GM21825 (cell line): ENCODE results near the gene PHF2.

Experiments
- ATAC-seq: cut with Tn5 transposase; IDR thresholded peaks from one replicate; pipeline ENCODE4 v1.9.1; 2021; ENCODE audit warnings: mild to moderate bottlenecking, moderate library complexity; ENCODE audit not compliant: unreplicated experiment

The PHF2 gene

DNA sequence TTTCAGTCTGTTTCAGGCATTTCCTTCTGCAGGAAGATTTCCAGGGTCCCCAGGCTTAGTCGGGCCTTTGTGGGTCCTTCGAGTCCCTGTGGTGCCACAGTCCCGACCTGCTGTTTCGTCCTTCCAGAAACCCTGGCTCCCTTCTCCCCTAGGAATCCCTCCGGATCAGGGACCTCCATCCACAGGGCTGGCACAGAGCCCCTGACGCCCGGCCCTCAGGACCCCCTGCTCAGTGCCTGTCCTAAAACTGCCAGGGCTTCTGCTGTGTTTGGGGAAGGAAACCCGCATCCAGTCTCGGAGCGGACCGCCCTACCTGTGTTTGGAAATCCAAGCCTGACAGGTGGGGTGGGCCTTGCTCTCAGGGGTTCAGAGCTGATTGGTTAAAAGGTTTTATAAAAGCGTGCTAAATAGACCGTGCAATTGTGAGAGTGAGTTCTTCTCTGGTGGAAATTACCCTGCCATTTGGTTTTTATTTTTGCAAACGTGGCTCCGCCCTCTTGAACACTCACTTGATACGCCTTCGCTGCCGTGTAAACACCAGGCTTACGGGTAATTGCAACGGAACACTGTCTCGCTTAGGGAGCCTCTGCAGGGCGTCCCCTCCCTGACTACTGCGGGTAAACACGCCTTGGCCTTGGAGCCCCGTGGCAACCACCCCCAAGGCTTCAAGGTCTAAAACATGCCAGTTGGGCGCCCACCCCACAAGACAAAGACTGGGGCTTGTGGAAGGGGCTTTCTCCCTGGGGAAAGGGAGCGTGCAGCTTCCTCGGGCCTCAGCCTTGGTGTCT is 121.2 kb downstream of the PHF2 start:
- no peak for ATAC-seq

DNA sequence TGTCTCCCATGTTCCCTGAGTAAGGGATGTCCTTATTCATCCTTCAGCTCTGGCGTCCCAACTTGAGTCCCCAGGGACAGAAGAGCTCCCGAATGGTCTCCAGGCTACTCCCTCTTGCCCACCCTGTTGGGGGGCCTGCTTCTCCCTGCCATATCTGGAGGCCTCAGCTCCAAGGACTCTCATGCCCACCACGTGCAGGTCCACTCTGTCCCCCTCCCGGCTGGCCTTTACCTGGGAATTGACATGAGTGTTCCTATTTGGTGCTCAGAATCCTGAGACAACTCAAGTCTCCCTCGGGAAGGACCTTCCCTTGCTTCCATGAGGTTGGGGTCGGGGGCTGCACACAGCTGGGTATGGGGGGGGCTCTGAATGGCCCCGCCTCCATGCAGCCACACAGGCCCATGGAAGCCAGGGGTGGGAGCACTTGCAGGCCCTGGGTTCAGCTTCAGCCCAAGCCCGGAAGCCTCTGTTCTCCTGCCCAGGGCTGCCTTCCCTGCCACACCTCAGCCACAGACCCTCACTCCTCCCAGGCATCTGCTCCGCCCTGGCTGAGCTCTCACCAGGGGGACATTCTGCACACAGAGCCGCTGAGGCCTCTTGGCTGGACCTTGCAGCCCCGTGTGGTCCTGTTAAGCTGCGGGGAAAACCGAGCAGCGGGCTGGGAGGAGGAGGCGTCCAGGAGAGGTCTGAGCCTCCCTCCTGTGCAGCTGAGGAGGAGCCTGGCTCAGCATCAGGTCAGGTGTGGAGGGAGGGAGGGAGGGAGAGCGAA is 121.9 kb downstream of the PHF2 start:
- ATAC-seq, result no peak

DNA sequence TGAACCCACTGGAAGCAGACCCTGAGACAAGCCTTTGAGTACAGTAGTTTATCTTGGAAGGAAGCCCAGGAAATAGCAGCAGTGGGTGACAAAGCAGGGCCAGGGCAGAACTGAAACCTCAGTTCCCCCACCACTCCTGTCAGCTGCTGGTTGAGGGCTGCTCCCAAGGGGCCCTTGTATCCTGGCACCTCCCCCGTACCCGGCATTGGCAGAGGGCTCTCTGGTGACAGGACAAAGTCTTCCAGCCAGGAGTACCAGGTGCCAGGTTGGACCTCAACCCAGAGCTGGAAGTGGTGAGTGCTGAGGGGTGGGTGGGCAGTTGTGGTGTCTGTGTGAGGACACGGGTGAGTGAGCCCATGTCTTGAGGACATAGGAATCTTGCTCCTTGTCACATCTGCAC is 123.3 kb downstream of the PHF2 start:
- ATAC-seq, result no peak

DNA sequence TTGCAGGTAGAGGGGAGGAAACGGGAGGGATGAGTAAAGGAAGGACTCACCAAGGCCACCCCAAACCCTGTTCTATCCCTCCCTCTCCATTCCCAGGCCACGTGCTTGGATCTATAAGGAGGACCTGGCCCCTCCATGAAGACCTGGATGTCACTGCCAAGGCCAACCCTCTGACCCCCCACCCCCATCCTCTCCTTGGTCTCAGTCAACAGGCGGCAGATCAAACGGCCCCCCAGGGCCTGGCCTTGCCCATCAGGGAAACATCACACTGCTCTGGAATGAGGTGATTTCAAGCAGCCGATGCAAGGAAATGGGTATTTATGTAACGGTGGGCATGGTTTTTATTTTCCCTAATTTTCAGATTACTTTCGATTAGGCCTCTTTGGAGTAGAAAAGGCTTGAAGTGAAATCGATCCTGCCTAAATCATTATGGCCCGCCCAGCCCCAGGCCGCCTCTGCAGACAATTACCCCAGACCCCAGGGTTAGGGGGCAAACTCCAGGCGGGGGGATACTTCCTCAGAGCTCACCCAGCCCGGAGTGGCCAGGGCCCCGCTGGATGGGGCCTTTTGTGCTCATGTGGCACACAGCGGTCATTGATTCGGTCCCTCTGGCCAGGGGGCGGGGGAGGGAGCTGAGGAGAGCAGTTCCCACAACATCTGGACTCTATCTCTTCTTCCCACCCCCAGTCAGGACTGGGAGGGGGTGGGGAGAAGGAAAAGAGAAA is 125.3 kb downstream of the PHF2 start:
- ATAC-seq, result no peak

DNA sequence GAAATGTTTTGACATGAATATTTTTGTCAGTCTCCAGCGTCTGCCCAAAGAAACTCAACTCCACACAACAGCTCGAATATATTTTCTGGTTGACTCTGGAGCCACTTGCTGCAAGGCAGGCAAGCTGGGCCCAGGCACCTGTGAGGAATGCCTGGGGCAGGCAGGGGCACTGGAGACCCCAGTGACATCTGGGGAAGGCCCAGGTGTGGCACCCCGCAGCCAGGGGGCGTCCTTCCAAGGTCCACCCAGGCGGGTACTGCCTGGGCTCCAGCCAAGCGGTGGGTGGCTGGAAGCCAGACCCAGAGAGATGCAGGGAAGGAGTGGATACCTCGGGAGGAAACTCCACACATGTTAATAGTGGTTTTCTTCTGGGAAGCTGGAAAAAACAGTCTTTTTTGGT is 125.9 kb downstream of the PHF2 start:
- no peak for ATAC-seq

DNA sequence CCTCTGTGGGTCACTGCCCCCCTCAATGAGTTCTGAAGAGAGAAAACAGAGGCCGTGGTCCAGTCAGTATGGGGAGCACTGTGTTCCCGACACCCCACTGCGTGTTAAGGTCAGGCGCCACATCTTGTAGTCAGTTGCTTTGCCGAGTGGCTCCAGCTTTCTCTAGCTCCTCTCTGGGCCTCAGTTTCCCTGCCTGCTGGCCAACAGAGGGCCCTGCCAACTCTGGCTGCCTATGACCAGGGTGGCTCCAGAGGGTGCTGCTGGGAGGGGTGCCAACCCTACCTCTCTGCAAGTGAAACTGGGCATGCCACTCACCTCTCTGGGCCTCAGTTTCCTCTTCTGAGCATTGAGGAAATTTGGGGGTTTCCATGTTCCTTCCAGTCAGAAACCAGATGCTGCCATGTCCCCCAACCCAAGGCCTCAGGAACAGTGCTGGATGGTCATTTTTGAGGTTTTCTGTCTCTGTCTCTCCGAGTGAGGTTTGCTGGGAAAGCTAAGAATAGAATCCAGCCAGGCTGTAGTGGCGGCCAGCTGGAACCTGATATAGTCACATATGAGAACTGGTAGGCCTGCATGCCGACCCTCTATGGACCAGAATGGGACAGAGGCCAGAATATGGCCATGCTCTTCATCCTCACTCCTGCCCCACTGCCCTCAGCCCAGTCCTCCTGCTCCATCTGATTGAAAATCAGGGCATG is 132.1 kb downstream of the PHF2 start:
- no peak for ATAC-seq

DNA sequence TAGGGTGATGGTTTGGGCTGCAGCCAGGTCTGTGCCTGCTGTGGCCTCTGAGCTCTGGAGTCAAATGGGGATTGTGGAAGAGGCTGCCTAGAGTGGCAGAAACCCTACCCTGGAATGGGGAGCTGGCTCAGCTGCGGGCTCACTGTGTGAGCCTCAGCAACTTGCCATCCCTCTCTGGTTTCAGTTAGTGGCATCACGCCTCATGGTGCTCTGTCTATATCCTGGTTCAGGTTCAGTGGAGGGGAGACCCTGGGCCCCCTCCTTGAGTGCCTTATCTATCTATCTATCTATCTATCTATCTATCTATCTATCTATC is 132.6 kb downstream of the PHF2 start:
- ATAC-seq, result no peak

DNA sequence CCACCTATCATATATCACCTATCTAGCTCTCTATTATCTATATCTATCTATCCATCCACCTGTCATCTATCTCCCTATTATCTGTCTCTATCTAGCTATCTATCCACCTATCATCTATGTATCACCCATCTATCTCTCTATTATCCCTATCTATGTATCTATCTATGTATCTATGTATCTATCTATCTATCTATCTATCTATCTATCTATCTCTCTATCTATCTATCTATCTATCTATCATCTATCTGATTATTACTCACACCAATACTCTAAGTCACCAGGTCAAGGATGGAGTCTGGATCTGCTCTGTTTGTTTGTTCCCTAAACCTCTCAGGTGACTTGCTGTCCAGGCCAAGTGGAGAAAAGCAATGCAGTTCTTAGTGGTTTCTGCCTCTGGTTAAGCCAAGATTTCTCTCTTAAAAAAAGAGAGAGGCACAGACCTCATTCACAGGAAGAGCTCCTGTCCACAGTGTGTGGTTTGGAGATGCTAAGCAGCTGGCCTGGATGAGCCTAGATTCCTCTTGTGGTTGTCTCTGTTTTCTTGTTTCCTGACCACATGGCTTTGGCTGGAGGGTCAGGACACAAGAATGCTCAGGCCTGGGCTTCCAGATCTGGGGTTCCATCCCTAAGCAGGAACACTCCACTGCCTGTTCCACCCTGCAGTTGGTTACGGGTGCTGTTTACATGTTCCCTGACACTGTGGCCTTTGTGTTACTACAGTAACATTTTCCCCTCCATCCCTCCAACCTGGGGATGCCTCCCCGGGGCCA is 133.4 kb downstream of the PHF2 start:
- no peak for ATAC-seq

DNA sequence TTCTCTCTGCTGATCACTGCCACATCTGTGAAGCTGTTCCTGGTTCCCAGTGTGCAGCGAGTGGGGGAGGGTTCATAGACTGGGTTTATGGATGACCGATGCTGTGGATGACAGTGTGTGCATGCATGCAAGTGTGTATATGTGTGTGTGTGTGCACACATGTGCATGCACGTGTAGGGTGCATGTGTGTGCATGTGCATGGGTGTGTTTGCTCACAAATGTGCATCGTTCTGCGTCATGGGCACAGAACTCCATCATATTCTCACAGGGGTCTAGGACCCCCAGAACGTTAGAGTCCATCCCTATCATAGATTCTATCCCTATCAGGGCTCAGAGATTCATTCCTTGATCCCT is 134.0 kb downstream of the PHF2 start:
- no peak for ATAC-seq

DNA sequence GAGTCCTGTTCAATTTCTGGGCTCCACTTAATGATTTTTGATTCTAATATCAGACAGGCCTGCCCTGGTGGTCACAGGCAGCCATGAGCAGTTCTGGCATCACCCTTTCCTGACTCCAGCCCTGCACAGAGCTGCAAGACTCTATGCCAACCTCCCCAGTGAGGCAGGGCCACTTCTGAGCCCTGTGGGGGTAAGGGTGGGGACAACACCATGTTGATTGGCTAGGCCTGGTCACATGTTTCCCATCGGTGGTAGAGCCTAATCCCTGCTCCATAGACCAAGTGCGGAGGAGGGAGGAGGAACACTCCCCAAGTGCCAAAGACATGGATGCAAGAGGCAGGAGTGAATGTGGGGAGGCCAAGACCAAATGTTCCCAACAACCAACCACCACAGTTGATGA is 134.6 kb downstream of the PHF2 start:
- ATAC-seq, result no peak

DNA sequence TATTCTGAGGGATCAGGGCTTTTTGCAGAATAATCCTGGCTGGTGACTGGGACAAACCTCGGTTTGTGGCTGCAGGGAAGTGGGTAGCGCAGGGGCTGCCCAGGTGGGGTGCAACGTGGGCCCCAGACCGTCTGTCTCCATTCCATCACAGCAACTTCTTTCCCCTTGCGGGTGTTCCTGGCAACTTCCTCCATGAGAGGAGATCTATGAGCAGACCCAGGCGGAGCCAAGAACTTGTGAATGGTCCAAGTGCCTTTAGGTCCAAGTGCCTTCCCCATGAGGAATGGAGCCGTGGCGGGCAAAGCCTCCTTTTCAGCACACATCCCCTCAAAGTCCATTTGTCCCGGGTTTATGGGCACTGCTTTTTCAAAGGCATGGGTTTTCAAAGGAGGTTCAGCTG is 136.5 kb downstream of the PHF2 start:
- ATAC-seq, result no peak

DNA sequence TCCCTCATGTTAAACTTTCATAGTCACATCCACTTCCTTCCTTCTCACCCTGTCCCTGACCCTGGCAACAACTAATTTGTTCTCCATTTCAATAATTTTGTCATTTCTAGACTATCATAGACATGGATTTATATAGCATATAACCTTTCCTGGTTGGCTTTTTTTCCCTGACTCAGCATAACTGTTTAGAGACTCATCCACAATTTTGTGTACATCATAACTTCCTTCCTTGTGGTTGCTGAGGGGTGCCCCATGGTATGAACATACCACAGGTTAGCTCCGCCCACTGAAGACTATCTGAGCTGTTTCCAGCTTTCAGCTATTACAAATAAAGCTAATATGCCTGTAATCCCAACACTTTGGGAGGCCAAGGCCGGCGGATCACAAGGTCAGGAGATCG is 137.3 kb downstream of the PHF2 start:
- ATAC-seq, result no peak

DNA sequence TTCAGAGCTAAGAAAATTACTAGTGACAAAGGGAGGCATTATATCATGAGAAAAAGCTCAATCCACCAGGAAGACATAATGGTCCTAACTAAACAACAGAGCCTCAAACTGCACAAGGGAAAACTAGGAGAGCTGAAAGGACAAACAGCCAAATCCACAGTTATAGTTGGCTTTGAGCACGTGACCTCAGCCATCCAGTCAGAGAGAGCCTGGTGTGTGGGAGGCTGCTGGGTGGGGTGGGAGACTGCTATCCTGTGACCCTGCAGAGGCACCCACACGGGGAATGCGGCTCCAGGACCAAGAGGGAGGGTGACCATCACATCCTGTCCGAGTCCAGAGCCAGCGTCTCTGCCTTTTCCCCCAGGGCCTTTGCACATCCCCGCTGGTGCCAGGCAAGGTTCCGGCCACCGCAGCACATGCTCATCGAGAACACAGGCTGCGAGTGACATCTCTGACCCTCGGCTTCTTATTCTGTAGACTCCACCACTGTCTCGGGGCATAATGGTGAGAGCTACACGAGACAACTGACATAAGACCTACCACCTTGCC is 145.1 kb downstream of the PHF2 start:
- no peak for ATAC-seq

DNA sequence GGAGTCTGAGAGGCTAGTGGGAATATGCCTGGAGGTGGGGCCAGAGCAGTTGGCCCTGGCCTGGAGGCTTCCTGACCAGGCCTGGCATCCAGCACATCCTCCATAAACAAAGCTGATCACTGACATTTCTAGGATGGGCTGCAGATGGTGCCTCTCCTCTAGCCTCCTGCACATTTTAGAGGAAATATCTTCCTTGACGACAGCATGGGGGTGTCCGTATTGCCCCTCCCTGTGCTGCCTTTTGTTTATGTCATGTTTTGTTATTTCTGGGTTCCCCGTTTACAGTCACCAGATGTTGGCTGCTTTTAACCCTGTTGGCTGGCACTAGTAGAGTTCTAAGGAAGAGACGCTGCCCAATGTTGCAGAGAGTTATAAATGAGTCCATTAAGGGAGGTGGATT is 148.5 kb downstream of the PHF2 start:
- no peak for ATAC-seq

DNA sequence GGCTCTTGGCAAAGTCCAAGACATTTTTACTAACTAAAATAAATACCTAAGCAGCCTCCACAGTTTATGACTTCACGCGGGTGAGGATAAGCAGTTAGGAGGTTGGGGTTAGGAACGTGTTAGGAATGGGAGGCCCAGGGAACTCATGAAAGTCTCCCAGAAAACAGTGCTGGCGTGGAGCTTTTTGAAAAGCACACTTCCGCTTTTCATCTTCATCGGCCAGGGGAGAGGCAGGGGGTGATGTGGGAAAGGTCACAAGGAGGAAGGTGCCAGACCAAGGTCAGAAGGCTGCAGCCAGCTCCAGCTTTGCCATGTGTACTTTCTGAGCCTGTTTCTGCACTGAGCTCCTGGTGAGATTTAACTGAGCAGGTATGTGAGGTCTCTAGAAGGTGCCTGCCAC is 149.0 kb downstream of the PHF2 start:
- ATAC-seq, result no peak

DNA sequence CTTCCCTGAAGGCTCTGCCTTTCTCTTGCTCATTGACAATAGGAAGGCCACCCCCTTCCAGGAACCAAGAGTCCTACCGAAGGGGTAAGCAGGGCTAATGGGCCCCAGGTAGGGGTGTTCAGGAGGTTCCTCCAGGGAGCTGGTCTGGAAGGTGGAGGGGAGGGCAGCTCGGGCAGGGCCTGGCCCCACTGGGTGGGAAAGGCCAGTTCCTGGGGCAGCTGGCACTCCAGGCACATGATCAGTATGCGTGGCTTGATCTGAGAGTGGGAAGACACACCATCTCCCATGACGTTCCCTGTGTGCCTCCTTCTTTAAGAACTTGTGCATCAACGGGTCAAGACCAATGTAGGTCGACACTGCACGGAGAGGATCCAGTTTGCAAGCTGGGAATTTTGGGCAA is 149.8 kb downstream of the PHF2 start:
- ATAC-seq, result no peak
